H4 (cell line): Measurements from ENCODE around the gene MUC4. TPM values are rescaled to one million over a fixed set of nuclear protein-coding genes. Genes with fewer than 3 reads are reported as not detected.
A peak's percentile ranks its signal among the peaks of the same experiment; 100 is the strongest.
"Not testable (repeated sequence)": the region's sequence is repeated elsewhere in the genome, so short reads cannot be mapped to it uniquely, and the experiment has no call there.

ENCODE experiments used
- DNase-seq: peaks from one replicate; pipeline ENCODE4 v3.0.0-alpha.2; 2015; ENCODE audit warnings: low spot score
- total RNA-seq: library from RNA; depleted of rRNA; stranded (reverse); fragments of >200 nt; shearing (Covaris generic); gene quantifications from 2 replicates; pipeline ENCODE4 v1.2.3, GENCODE V29; 2014

MUC4 gene
- total RNA-seq, 1 experiment from 2014 or later: not detected

GRCh38 chr3:195835791-195836190 is 24.1 kb upstream of the MUC4 start:
- no peak for DNase-seq

DNA sequence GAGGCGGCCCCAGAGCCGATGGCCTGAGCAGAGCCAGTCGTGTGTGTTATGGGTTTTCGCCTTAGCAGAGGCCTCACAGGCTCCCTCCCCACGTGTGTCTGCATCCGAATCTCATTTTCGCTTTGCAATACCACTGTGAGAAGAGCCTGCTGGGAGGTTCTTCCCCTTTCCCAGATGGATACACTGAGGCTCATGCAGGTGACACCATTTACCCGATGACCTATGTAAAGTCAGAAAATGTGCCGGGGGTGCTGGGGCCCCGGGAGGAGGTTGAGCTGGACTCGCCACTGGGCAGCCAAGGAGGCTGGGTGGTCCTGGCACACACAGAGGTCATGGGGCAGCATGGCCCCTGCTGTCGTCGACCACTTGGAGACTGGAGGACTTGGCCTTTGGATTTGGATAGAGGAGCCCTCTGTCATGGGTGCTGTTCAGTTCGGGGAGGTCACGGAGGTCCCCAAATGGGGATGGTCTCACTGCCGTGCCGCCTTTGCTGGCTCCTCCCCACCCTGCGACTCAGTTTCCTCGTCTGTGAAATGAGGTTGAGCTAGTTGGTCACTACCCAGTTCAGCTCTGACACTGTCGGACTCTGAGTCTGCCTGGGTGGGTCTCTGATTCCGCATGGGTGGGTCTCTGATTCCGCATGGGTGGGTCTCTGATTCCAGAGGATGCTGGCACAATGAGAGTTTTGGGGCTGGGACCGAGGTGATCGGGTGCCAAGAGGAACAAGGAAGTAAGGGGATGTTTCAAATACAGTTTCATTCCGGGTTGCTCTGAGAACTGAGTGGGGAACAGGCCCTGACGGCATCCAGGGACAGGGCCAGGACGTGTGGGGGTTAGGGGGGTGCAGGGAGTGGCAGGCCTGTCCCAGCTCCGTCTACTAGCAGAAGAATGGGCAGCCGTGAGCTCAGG is 23.2 kb upstream of the MUC4 start:
- no peak for DNase-seq

GRCh38 chr3:195829897-195830254 is 18.1 kb upstream of the MUC4 start:
- no peak for DNase-seq

- DNase-seq: no peak
These were observed 17.0 kb upstream of the MUC4 start for GRCh38 chr3:195828762-195829161.

DNA sequence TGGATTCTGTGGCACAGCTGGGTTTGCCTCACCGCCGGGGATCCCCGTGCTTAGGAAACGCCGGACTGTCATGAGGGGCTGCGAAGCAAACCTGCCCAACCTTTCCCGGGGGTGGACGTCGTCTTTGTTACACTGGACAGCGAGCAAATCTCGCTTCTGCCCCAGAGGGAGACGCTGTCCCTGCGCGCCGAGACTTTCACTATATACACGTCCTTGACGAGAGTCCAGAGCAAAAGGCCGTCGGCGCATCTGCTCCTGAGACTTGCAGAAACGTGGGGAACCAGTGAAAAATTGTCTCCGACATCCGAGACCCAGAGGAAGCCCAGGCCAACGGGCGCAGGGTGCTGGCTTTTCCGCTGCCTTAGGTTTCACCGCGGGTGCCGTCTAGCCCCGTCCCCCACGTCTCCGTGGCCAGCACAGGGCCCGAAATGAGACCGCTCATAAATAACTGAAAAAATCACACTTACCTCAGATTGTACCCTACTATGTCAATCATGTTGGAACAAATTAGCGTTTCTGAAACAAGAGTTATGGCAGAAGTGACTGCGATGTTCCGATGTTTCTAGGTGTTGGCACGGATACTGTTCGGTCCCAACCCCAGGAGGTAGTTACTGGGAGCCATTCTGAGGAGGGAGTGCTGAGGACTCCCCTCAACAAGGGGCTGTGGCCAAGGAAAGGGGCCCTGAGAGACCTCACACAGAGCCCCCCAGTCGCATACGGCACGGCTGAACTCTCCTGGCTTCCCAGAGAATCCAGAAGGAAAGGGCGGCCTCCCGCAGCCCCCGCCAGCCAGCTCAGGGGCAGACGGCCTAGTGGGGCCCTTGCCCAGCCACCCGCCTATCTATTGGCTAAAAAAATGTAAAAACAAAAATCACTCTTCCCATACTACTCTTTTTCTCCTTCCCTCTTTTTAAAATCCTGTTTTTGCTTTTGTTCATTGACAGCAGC is 14.4 kb upstream of the MUC4 start:
- no peak for DNase-seq

DNA sequence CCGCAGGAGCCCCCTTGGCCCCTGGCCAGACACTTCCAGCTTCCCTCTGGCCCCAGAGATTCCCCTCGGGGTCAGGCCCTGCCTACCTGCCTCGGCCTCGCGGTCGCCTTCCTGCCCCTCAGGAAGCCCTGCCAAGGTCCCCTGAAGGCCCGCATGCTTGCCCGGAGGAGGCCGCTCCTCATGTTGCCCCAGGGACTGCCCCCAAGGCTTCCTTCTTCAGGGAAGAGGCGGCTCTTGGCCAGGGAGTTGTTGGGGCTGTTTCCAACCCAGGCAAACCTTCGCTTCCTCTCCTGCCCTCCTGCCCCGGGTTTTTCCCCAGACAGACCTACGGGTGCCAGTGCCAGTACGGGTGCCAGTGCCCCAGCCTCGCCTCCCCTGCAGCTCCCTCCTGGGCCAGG is 13.5 kb upstream of the MUC4 start:
- DNase-seq: no peak

- DNase-seq: not testable (repeated sequence)
These were observed 12.9 kb upstream of the MUC4 start for GRCh38 chr3:195824425-195825190.

DNA sequence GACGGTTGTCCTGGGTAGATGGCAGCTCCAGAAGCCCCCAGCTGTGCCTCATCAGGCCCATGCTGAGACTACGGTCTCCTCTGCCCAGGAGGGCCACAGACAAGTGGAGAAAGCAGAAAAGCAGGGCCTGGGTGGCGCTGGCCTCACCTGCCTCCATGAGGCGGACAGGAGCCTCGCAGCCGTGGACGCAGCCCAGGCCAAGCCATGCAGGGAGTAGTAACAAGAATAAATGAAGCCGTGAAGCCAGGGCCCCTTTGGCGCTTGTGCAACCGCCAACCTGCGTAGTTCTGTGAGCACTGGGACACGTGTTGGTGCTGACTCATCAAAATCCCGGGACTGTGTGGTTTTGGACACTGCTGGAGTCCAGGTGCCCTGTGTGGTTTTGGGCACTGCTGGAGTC is 12.3 kb upstream of the MUC4 start:
- DNase-seq: peak; percentile 69

GRCh38 chr3:195823280-195823679 is 11.6 kb upstream of the MUC4 start:
- no peak for DNase-seq

GRCh38 chr3:195822131-195822696 is 10.5 kb upstream of the MUC4 start:
- DNase-seq: no peak

- DNase-seq: no peak
These were observed 9.8 kb upstream of the MUC4 start for GRCh38 chr3:195821403-195822130.

GRCh38 chr3:195820901-195821300 is 9.2 kb upstream of the MUC4 start:
- no peak for DNase-seq

GRCh38 chr3:195820186-195820585 is 8.5 kb upstream of the MUC4 start:
- DNase-seq: no peak

DNA sequence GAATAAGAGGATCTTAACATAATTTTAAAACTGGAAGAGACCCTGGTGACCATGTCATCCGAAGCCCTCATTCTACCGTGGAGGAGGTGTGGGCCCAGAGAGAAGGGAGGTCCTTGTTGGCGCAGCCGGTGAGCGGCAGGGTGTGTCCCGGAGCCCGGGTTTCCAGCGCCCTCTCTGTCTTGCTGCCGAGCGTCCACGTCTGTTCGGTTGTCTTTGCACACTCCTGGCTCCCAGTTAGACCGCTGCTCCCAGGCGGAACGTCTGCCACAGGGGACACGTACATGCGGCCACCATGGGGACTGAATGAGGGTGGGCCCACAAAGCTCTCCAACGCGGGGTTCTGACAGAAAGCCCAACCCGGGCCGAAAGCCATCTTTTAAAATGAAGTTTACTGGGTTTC is 6.6 kb upstream of the MUC4 start:
- no peak for DNase-seq

GRCh38 chr3:195817578-195818135 is 5.9 kb upstream of the MUC4 start:
- no peak for DNase-seq

GRCh38 chr3:195816276-195816913 is 4.7 kb upstream of the MUC4 start:
- DNase-seq: not testable (repeated sequence)

GRCh38 chr3:195815169-195815771 is 3.5 kb upstream of the MUC4 start:
- peak; percentile 85 for DNase-seq

GRCh38 chr3:195813916-195814640 is 2.3 kb upstream of the MUC4 start:
- DNase-seq: no peak

DNA sequence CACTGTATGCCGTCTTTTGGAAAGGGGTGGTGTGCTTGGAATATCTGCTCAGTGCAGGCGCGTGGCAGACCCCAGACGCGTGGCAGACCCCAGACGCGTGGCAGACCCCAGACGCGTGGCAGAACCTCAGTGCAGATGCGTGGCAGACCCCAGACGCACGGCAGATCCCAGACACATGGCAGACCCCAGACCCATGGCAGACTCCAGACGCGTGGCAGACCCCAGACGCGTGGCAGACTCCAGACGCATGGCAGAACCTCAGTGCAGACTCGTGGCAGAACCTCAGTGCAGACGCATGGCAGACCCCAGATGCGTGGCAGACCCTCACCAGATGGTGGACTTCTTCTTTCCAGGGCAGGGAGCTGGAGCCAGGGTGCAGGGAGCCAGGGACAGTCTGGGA is 637 bp upstream of the MUC4 start:
- DNase-seq: no peak
